Gastroesophageal sphincter (tissue), 4 donors: ENCODE results near the gene AGTPBP1. TPM values are rescaled to one million over a fixed set of nuclear protein-coding genes. Genes with fewer than 3 reads are reported as not detected.

ENCODE experiments used
- ATAC-seq: fragments of 150-250 bp; one replicate; pipeline ENCODE4 v1.9.1; 2016; ENCODE audit warnings: mild to moderate bottlenecking, moderate library complexity
- H3K27ac ChIP-seq, 4 donors: fragments of 200-600 bp; sonication (generic) in 3 of 4; 1 replicate in 3 of 4; 2 replicates in 1 of 4; pipeline ENCODE4 v1.5.1; 2016 to 2019
- H3K27me3 ChIP-seq: fragments of 200-600 bp; sonication (generic); one replicate; pipeline ENCODE4 v1.5.1; 2019
- H3K36me3 ChIP-seq, 2 donors: fragments of 200-600 bp; sonication (generic); one replicate each; pipeline ENCODE4 v1.5.1; 2019; ENCODE audit warnings: control low read depth in 1 of 2
- H3K4me1 ChIP-seq, 3 donors: fragments of 200-600 bp; sonication (generic); 1 replicate in 2 of 3; 2 replicates in 1 of 3; pipeline ENCODE4 v1.5.1; 2016 to 2019; ENCODE audit warnings: control low read depth in 2 of 3
- H3K4me3 ChIP-seq, 2 donors: fragments of 200-600 bp; sonication (generic); one replicate each; pipeline ENCODE4 v1.5.1; 2019; ENCODE audit warnings: mild to moderate bottlenecking in 1 of 2, moderate library complexity in 1 of 2
- H3K9me3 ChIP-seq, 3 donors: fragments of 200-600 bp; sonication (generic); one replicate each; pipeline ENCODE4 v1.5.1; 2017 to 2019; ENCODE audit warnings: control low read depth in 2 of 3
- EP300 ChIP-seq: sonication (generic); formaldehyde crosslinking; IDR thresholded peaks from one replicate; pipeline ENCODE4 v1.6.1; 2017; ENCODE audit warnings: antibody characterized with exemption, mild to moderate bottlenecking
- POLR2A ChIP-seq, 2 donors: fragments of 450-650 bp; IDR thresholded peaks; one replicate each; pipeline ENCODE4 v1.6.1; 2017; ENCODE audit warnings: antibody characterized with exemption in 2 of 2, mild to moderate bottlenecking in 2 of 2, moderate library complexity in 1 of 2
- POLR2AphosphoS5 ChIP-seq: sonication (generic); formaldehyde crosslinking; IDR thresholded peaks from one replicate; pipeline ENCODE4 v1.6.1; 2017; ENCODE audit warnings: antibody characterized with exemption
- WGBS, 2 donors: methylation state at CpG; one replicate each; pipeline ENCODE4 v1.1.5; 2018; ENCODE audit warnings: low coverage in 1 of 2; 5-methylcytosine and 5-hydroxymethylcytosine counted together
- total RNA-seq, 4 donors: library from RNA; depleted of rRNA; stranded (reverse); fragments of >200 nt; gene quantifications; one replicate each; pipeline ENCODE4 v1.1.0, GENCODE V29; 2016
- TF ChIP-seq, protein P1 (sequence below), 4 experiments: fragments of 200-600 bp in 2 of 4; fragments of 450-650 bp in 2 of 4; sonication (generic) in 1 of 4; IDR thresholded peaks; one replicate each; pipeline ENCODE4 v1.5.1; 2017 to 2019; ENCODE audit warnings: antibody characterized with exemption in 4 of 4, mild to moderate bottlenecking in 2 of 4, moderate library complexity in 2 of 4

Gene AGTPBP1
- total RNA-seq, 4 donors from 2014 or later, result 15.3 to 29.7 (median 19.1) TPM

DNA sequence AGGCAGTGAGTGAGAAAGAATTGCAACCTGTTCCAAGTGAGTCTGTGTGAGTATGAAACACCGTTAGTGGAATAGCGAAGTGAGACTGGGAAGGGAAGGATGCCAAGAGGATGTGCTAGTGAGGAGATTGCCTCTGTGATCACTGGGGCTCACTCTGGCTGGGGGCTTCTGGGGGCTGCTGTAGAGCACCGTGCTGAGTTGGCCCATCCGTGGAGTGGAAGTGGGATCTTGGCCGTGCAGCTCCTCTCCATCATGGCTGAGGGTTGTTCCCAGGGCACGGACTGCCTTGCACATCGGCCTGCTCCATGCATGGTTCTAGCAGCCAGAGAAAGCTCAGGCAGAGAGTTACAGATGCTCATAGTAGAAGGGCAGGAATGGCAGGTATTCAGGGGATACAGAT lies 236.1 kb downstream of the AGTPBP1 start:
- H3K4me1 ChIP-seq, result no peaks in the 10 kb centered on the region
- H3K27ac ChIP-seq, result no peak overlapping the region
- H3K36me3 ChIP-seq, result no peaks in the 10 kb centered on the region
- H3K9me3 ChIP-seq, result no peaks in the 10 kb centered on the region
- 80% methylated on average over 2 of the region's 7 CpGs; no CpG with 5 or more reads in 1 of the 2 donors for WGBS, 2 donors
- TF ChIP-seq, protein P1, sequence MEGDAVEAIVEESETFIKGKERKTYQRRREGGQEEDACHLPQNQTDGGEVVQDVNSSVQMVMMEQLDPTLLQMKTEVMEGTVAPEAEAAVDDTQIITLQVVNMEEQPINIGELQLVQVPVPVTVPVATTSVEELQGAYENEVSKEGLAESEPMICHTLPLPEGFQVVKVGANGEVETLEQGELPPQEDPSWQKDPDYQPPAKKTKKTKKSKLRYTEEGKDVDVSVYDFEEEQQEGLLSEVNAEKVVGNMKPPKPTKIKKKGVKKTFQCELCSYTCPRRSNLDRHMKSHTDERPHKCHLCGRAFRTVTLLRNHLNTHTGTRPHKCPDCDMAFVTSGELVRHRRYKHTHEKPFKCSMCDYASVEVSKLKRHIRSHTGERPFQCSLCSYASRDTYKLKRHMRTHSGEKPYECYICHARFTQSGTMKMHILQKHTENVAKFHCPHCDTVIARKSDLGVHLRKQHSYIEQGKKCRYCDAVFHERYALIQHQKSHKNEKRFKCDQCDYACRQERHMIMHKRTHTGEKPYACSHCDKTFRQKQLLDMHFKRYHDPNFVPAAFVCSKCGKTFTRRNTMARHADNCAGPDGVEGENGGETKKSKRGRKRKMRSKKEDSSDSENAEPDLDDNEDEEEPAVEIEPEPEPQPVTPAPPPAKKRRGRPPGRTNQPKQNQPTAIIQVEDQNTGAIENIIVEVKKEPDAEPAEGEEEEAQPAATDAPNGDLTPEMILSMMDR (IDR thresholded peaks at IDR 0.05), result no peak
- no peak for TF ChIP-seq EP300
- TF ChIP-seq POLR2A (IDR thresholded peaks at IDR 0.05), result no peak
- no peak for TF ChIP-seq POLR2AphosphoS5
- H3K4me3 ChIP-seq, result no peak overlapping the region
- H3K27me3 ChIP-seq, result no peaks in the 10 kb centered on the region
- ATAC-seq, result no peak

DNA sequence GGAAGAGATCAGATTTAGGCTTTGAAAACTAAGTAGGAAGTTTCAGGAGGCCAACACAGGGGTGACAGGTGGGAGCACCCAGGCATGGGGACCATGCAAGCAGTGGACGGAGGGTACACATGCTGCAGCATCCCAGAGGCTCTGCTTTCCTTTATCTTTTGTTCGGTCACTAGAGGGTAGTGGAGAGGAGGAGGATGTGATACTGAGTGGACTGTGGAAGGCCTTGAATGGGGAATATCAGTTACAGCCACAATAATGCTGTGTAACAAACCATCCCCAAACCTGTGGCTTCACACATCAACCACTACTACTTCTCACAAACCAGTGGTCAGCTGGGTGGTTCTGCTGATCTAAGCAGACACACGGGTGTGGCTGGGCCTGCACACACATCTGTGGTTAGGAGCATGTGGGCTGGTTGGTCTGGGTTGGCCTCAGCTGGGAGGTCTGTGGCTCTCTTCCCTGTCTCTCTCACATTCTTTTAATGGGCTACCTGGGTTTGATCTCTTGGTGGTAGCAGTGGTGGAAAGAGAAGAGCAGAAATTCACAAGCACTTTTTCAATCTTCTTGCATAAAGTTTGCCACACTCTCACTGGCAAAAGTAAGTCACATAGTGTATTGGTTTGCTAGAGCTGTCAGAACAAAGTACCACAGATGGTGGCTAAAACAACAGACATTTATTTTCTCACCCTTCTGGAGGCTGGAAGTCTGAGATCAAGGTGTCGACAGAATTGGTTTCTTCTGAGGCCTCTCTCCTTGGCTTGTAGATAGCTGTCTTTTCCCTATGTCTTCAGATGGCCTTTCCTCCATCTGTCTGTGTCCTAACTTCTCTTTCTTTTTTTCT lies 238.7 kb downstream of the AGTPBP1 start:
- Histone ChIP-seq H3K27me3 (no peaks in the 10 kb centered on the region), H3K4me3 (no peak overlapping the region), H3K27ac (no peak overlapping the region), H3K9me3 (peaks cover 0 to 22% (median 0%) of the 10 kb centered on the region in 3 donors), H3K36me3 (no peaks in the 10 kb centered on the region), H3K4me1 (no peaks in the 10 kb centered on the region)
- TF ChIP-seq, protein P1 (IDR thresholded peaks at IDR 0.05), result no peak
- TF ChIP-seq POLR2AphosphoS5 (no peak), POLR2A (IDR thresholded peaks at IDR 0.05) (no peak), EP300 (no peak)
- no peak for ATAC-seq
- 92% methylated on average over 3 of the region's 4 CpGs; no CpG with 5 or more reads in 1 of the 2 donors for WGBS, 2 donors

DNA sequence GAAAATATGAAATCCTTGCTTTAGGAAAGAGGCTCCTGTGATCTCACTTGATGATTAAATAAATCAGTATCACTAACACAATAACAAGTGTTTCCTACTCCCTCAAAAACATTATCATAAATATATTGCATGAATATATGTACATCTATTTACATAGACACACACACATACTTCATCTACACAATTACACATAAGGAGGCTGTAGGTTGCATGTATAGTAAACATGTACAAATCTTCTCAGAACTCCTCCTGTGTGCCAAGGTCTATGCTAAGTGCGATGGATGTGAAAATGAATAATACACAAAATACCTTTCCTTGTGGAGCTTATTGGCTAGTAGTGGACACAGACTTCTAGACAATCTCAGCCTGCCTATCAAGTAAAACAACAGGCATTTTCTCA lies 239.9 kb downstream of the AGTPBP1 start:
- ATAC-seq, result no peak
- Histone ChIP-seq H3K36me3 (no peaks in the 10 kb centered on the region), H3K27me3 (no peaks in the 10 kb centered on the region), H3K4me1 (no peaks in the 10 kb centered on the region), H3K27ac (no peak overlapping the region), H3K4me3 (no peak overlapping the region), H3K9me3 (peaks cover 0 to 22% (median 0%) of the 10 kb centered on the region in 3 donors)
- 33 to 90% methylated on average over 1 of the region's 1 CpG for WGBS, 2 donors
- TF ChIP-seq EP300 (no peak), POLR2A (IDR thresholded peaks at IDR 0.05) (no peak), POLR2AphosphoS5 (no peak)
- TF ChIP-seq, protein P1 (IDR thresholded peaks at IDR 0.05), result no peak

DNA sequence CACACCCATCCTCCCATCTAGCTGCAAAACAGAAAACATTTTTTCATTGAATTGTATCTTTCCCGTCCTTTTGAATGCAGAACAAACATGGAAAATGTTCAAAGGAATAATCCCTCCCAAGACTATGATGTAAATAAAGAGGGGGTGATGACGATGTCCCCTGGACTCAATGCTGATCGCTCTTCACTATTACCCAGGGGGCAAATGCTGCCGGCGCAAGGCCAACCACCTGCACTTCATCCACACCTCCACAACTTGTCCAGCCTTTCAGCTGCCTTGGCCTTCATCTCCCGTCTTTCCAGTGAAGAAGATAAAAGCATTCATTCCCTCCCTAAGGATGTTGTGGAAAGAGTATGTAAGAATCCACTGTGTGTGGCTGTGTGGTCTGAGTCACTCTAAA lies 240.3 kb downstream of the AGTPBP1 start:
- Histone ChIP-seq H3K27ac (no peak overlapping the region), H3K4me3 (no peak overlapping the region), H3K9me3 (peaks cover 0 to 22% (median 0%) of the 10 kb centered on the region in 3 donors), H3K4me1 (no peaks in the 10 kb centered on the region), H3K36me3 (no peaks in the 10 kb centered on the region), H3K27me3 (no peaks in the 10 kb centered on the region)
- WGBS, 2 donors, result 32 to 43% methylated on average over 6 of the region's 6 CpGs
- ATAC-seq, result no peak
- TF ChIP-seq EP300, result no peak
- TF ChIP-seq, protein P1 (IDR thresholded peaks at IDR 0.05), result no peak
- TF ChIP-seq POLR2A (IDR thresholded peaks at IDR 0.05), result no peak
- TF ChIP-seq POLR2AphosphoS5, result no peak

Other genes starting within 250 kb of the AGTPBP1 start
- 10 to 100 TPM; 20.0 to 23.7 (median 23.4) TPM for gene NAA35, start 199.2 kb upstream of the AGTPBP1 start, total RNA-seq